ENCODE results near the gene SARS2.

SARS2 gene

DNA sequence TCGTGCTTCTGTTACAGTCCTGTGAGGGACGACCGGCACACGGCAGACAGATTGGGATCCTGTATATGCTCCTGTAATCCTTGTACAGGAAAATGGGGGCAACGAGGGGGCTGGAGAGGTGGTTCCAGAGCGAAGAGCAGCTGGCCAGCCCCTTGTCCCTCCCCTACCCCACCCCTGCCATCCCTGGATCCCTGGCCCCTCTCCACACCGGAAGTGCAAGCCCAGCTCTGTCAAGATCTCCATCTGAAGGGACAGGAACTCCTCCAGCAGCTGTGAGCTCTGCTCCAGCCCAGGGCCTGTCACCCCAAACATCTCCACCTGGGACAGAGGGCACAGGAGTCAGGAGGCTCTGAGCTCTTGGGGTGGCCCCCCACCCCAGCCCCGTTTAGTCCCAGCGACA lies 13.0 kb downstream of the SARS2 start:
- no peak for DNase-seq

DNA sequence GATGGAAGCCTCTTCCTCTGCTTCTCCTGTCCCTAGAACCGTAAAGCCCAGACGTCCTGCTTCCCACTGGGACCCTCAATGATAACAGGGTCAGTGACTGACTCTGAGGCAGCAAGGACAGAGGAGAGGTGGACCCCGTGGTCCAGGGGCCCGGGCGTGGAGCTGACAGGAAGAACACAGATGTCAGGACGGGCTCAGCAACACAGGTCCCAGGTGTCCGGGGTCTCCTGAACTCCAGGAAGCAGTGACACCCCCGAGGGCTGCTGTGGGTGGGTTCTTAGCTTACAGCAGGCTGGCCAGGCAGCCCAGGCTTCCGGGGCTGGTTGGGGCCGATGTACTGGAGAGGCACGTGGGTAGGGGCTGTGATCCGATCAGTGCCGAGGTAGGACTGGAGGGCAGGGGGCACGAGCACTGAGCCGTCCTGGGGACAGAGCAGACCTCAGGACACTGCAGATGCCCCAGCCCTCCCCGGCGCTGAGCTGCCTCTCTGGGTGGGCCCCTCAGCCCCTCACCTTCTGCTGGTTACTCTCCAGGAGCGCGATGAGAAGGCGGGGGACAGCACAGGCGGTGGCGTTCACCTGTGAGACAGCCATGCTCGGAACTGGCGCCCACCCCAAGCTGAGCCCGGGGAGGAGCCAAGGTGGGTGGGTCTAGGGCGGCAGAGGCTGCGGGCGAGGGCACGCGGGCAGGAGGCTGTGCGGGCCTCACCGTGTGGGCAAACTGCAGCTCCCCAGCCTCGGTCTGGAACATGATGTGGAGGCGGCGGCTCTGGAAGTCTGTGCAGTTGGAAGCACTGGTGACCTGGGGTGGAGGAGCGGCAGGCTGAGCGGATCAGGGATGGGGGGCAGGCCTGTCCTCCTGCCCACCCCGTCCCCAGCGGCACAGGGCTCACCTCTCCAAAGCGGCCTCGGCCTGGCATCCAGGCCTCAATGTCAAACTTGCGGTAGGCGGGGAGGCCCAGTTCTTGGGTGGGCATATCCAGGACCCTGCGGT lies 14.9 kb downstream of the SARS2 start:
- DNase-seq = no peak

DNA sequence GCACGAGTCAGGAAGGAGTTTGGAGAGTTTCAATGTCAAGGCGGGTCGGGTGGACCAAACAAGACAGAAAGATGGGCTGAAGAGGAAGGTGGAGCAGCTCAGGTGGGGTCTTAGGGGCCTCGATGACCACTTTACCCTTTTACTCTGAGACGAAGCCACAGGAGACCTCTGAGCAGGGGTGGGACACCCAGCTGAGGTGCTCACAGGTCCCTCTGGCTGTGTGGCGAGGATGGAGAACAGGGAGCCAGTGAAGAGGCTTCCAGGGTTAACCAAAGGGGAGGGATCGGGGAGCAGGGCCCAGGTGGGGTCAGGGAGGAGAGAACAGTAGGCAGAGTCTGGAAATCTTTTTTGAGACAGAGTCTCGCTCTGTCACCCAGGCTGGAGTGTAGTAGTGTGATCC lies 16.6 kb downstream of the SARS2 start:
- DNase-seq = no peak

DNA sequence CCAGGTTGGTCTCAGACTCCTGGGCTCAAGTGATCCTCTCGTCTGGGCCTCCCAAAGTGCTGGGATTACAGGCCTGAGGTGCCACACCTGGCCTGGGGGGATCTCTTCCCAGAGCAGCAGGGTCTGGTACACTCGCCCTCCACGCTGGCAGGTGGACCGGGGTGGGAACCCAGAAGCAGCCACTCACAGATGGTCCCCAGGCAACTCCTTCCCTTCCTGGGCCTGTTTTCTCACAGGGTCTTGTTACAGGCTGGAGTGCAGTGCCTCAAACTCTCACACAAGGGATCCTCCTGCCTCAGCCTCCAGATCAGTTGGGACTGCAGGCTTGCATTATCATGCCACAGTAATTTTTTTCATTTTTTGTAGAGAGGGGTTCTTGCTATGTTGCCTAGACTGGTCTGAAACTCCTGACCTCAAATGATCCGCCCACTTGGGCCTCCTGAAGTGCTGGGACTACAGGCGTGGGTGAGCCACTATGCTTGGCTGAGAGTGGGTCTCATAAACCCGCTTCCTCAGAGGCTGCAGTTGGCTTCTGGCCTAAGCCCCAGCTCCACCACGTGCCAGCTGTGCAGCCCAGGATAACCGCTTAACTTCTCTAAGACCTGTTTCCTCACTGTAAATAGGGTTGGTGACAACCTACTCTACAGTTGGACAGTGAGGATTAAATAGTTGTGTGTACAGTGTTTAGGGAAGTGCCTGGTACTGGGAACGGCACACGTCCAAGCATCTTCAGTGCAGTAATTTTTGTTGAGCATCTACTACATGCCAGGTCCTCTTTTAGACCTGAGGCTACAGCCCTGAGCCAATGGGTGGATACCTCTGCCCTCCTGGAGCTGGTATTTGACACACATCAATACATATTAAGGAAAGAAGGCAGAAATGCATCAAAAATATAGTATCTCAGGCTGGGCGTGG lies 17.7 kb downstream of the SARS2 start:
- DNase-seq = no peak

DNA sequence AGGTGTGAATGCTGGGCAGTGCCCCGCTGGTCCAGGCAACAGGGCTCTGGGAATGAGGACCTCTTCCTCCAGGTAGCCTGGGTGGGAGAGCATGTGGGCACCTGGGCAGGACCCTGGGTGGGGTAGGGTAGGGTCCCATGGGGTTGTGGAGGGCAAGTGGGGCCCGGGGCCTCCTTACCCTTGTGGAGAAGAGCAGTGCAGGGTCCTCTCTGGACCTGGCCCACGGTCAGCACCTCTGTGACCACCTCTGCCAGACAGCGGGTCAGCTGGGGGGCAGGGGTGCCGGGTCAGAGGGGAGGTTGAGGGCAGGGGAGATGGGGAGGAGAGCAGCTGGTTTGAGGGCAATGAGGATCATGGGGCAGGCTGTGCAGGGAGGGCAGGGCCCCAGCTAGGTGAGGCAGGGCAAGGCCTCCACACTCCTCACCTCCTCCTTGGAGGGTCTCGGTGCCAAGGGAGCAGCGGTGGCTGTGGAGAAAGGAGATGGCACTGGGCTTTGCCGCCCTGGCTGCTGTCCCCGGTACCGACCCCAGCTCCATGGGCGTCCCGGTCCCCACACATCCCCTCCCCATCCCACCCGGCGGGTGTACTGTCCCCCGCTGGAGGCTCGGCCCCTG lies 19.1 kb downstream of the SARS2 start:
- DNase-seq = no peak

DNA sequence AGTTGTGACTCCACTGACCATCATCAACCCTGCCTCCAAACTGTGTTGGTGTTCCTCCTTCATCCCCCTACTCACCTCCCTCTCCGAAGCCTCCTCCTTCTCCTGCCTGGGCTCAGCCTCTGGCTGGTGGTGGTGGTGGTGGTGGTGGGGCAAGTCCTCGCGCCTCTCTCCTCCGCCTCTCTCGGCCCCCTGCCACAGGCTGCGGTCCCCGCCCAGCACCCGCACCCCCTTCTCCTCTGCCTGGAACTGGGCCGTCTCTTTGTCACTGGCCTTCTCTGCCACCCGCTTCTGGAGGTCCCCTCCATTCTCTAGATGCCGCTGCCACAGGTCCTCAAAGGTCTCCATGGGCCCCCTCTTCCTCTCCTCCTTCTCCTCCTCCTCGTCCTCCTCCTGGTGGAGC lies 20.1 kb downstream of the SARS2 start:
- no peak for DNase-seq

DNA sequence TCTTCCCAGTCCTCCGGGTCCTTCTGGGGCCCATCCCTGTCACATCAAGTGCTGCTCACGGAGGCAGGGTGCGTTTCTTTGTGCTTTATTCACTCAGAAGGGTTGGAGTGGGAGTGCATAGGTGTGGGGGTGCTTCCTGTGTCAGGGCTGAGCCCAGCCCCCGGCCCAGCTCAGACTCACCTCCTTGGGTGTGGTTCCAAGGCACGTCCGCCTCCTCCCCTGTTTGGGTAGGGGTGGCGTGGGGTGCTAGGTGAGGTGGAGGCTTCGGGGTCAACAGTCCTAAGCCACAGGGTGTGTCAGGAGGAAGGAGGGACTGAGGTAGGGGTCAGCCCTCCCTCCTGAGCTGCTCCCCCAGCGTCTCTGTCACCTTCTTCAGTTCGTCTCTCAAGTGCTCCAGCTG lies 21.7 kb downstream of the SARS2 start:
- no peak for DNase-seq

DNA sequence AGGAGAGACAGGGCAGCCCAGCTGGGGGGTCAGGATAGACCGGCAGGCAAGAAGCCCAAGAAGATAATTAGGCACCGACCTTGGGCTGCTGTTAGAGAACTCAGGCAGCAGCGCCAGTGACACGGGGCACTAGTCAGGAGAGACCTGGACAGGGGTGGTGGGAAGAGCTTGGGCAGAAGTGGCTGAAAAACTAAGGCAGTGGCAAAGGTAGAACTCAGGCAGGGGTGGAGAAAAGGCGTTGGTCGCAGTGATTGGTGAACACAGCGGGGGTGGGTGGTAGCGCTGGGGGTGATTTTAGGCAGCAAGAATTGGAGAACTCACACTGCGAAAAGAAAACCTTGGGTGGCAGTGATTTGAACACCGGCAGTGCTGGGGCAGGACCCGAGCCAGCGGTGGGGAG lies 22.9 kb downstream of the SARS2 start:
- DNase-seq = no peak

DNA sequence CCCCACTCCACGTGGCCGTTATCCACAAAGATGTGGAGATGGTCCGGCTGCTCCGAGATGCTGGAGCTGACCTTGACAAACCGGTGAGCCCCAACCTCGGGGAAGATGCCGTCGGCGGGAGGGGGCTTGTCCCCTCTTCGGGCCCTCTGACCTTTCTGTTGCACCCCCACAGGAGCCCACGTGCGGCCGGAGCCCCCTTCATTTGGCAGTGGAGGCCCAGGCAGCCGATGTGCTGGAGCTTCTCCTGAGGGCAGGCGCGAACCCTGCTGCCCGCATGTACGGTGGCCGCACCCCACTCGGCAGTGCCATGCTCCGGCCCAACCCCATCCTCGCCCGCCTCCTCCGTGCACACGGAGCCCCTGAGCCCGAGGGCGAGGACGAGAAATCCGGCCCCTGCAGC lies 23.3 kb downstream of the SARS2 start:
- DNase-seq = no peak

DNA sequence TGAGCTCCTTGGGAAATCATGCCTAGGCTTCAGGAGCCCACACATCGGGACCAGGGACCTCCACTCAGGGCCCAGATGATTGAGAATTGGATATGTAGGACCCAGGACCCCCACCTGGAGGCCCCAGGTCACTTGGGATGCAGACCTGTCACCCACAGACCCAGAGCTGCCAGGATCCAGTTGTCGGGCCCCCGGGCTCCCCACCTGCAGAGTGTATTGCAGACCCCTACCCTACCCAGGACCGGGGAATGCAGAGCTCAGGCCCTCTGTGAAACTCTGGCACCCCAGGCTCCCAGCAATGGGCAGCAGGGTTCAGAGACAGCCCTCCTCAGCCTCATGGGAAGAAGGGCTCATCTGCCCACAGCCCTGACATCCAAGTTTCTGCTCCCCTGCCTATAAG lies 24.9 kb downstream of the SARS2 start:
- no peak for DNase-seq

DNA sequence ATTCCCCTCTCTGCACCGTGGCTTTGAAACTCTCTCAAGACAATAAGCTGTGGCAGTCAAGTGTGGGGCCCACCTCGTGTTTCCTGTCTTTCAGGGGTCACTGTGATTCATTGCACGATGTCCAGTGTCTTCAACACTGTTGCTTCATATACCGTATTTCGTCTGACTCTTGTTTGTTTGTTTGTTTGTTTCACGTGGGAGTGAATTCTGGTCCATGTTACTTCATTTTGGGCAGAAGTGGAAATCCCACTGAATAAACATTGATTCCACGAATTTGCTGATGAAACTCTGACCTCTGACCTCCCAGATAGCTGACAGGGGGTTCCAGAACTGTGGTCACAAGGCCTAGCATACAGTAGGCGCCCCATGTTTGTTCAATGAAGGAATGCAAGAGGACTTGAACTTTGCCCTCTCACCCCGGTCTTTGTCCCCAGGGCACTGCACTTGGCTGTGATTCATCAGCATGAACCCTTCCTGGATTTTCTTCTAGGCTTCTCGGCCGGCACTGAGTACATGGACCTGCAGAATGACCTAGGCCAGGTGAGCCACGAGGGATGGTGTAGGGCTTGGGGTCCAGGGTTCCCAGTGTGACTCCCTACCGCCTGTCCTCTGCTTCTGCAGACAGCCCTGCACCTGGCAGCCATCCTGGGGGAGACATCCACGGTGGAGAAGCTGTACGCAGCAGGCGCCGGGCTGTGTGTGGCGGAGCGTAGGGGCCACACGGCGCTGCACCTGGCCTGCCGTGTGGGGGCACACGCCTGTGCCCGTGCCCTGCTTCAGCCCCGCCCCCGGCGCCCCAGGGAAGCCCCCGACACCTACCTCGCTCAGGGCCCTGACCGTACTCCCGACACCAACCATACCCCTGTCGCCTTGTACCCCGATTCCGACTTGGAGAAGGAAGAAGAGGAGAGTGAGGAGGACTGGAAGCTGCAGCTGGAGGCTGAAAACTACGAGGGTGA lies 25.7 kb downstream of the SARS2 start:
- no peak for DNase-seq

DNA sequence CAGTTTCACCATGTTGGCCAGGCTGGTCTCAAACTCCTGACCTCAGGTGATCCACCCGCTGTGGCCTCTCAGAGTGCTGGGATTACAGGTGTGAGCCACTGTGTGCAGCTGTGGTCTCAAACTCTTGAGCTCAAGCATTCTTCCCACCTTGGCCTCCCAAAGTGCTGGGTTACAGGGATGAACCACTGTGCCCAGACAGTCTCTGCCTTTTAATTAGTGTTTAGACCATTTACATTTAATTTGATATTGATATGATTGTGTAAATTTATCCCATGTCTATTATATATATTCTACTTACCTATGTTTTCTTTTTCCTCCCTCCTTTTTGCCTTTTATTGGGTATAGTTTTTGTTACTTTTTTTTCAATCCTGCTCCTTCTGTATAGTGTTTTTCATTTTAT lies 28.9 kb downstream of the SARS2 start:
- DNase-seq = no peak

DNA sequence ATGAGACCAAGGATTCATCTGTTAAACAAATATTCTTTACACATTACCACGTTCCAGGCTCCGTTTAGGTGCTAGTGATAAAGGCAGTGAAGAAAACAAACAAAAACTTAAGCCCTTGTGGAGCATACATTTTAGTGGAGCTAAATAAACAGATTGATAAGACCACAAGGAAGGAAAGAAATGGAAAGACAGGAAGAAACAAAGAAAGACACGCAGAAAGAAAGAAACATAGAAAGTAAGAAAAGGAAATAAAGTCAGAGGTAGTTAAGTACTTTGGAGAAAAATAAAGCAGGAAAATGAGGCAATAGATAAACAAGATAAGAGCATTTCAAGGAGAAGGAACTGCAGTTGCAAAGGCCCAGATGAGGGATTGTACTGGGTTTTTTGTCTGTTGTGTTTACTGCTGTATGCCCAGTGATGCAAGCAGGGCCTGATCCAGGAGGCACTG lies 29.8 kb downstream of the SARS2 start:
- no peak for DNase-seq

DNA sequence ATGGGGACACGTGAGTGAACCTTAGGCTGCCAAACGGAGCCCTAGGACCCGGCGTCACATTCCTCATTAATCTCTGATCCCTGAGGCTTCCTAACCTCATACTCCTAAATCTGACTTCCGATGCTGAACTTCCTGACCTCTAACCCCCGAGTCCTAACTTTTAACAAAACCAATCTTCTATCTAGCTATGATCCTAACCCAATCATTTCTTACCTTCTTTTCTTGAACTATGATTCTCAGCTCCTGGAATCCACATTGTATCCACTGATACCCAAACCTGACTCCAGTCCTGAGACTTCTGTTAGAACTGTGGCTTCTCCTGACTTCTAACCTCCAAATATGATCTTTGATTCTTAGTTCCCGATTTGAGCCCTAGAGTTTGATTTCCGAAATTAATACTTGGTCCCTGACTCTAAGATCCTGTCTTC lies 30.3 kb downstream of the SARS2 start:
- no peak for DNase-seq

DNA sequence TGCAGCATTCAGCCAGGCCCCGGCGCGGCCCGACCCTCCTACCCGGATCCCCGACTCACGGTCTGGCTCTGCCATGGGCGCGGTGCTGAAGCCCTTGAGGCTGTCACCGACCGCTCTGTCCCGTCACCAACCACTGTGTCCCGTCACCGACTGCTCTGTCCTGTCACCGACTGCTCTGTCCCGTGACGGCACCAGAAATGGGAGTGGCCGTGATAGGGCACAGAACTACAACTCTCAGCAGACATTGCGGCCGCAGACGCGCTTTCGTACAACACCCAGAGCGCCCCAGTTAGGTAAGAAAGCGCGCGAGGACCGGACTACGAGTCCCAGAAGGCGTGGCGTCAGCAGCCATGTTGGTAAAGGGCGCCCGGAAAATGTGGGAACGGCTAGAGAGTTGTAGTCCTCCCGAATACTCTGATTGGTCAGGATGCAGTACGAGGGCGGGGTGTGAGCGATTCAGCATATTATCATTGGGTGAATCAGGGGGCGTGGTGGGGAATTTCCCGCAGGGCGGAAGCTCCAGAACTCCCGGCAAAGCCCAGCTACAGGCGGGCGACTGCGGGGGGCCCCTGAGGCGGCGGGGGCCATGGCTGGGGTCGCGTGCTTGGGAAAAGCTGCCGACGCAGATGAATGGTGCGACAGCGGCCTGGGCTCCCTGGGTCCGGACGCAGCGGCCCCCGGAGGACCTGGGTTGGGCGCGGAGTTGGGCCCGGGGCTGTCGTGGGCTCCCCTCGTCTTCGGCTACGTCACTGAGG lies 30.9 kb downstream of the SARS2 start, which contains the start of the genes NFKBIB and SIRT2:
Gene NFKBIB (plus strand): TSS at position 523 of the 755 bp plus-strand sequence. CDS start 64 bp downstream, at position 587.
Gene SIRT2 (minus strand): TSS at position 172 of the 755 bp plus-strand sequence. CDS start 97 bp downstream, at position 75.
- peak; percentile 99 for DNase-seq

DNA sequence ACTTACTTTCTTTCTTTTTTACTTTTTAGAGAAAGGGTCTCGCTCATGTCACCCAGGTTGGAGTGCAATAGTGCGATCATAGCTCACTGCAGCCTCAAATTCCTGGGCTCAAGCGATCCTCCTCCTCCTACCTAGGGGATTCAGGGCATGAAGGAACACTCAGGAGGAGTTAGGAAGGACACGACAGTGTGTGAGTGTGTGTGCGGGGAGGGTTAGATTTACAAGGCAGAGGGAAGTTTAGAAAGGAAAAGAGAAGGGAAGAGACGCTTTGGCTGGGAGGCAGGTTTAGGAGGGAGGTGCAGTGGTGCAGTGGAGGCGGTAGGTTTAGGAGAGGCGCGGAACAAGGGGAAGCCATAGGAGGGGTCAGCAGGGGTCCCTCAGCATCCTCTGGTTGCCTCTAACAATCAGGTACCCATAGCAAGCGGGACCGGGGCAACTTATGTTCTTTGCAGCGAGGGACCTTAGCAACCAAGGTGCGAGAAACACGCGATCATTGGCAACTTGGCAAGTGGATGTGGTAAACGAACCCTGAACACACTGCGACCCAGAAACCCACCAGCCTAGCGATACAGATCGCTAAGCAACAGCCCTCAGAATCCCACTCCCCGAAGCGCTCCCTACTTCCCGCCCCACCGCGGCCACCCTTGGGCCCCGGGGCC lies 31.6 kb downstream of the SARS2 start:
- no peak for DNase-seq

DNA sequence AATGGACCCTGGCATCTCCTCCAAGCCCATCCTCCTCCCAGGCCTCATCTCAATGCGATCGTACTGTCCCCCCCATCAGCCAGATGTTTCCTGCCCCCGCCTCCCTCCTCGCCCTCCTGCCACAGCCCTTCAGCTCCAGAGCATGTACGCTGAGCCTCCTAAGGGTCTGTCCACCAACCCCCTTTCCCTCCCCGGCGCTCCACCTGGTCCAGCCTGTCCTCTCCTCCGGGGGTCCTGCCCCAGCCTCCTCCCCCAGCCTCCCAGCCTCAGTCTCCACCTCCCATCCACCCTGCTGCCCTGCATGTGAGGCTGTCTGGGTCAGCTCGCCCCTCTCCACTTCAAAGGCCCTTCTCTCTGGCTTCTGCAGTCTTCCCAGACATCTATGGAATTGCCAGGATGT lies 35.6 kb downstream of the SARS2 start:
- DNase-seq = no peak

DNA sequence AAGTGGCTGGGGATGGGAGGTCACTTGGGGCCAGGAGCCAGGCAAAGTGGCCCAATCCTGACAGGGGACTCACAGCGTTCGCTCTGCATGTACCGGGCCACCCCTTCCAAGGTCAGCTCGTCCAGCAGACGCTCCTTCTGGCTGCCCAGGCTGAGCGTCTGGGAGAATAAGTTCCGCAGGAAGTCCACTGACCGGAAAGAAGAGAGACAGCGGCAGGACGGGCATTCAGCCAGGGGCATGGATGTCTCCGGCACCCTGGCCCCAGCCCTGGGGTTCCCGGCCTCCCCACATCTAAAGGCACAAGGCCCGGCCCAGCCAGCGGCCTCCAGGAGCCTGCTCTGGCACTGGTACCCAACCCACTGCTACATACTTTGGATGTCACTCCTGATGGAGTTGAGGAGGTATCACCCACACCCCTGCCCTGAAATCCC lies 37.2 kb downstream of the SARS2 start:
- no peak for DNase-seq

DNA sequence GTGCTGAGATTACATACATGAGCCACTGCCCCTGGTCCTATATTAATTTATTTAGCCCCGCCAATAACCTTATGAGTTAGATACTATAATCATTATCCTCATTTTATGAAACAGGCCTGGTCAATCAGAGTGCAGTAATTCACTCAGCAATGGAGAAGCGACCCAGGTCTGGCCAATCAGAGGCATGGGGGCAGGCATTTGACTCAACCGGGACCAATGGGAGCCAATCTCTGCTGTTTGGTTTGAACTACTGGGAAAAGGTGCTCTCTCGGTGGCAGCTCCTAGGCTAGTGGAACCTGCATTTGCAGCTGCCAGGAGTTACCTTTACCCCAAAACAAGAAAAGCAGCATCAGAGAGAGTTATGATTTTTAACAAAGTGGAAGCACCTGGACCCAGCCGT lies 37.7 kb downstream of the SARS2 start:
- DNase-seq = no peak

DNA sequence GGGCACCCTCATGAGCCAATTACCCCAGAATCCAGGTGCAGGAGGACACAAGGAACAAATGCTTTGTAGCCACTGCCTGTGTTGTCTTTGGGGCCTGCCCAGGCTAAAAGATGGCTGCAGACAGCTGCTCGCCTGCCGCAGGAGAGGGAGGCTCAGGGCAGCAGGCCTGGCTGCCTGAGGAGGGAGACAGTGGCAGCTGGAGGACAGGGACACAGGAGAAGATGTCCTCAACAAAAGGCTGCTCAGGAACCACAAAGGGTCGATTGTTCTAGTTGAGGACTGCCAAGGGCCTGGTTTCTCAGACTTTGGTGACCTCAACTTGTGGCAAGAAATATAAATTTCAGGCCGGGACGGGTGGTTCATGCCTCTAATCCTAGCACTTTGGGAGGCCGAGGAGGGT lies 38.8 kb downstream of the SARS2 start:
- DNase-seq = no peak

All from CD4-positive, alpha-beta T cell treated with Interleukin-6 for 4 hours (primary cell).